Measurements from ENCODE around the gene NTRK2. TPM values are rescaled to one million over a fixed set of nuclear protein-coding genes. Genes with fewer than 3 reads are reported as not detected.

Gene NTRK2
- total RNA-seq, 1 donor from 2014 or later: 4.6 TPM

GRCh38 chr9:84667571-84668195, 1.8 kb upstream of the NTRK2 start:
- Histone ChIP-seq H2AFZ (ENCODE audit: low read depth, low read length) (peak overlapping the region; percentile 86), H3K4me2 (ENCODE audit: low read length) (peak overlapping the region; percentile 97), H3K4me1 (ENCODE audit: insufficient read depth, low read length) (peaks cover 27% of the 10 kb centered on the region), H4K20me1 (ENCODE audit: insufficient read depth, low read length) (no peaks in the 10 kb centered on the region), H3K36me3 (ENCODE audit: insufficient read depth, low read length) (no peaks in the 10 kb centered on the region), H3K9ac (ENCODE audit: low read length) (no peak overlapping the region), H3K4me3 (ENCODE audit: insufficient read depth, low read depth, low read length) (peak overlapping the region; percentile 62), H3K27me3 (ENCODE audit: insufficient read depth, low read length) (peaks cover 32% of the 10 kb centered on the region), H3K79me2 (ENCODE audit: insufficient read depth, low read length) (no peaks in the 10 kb centered on the region), H3K27ac (ENCODE audit: low read depth, low read length) (no peak overlapping the region), H3K9me3 (ENCODE audit: insufficient read depth, low read depth, low read length) (no peaks in the 10 kb centered on the region)
- H3K27me3 Mint-ChIP-seq (ENCODE audit: low read depth, unreplicated experiment): peaks cover 31% of the 10 kb centered on the region
- peaks cover 4% of the 10 kb centered on the region for H3K4me1 Mint-ChIP-seq (ENCODE audit: low read depth, unreplicated experiment)
- DNase-seq (ENCODE audit: low read depth): peak; percentile 37
- TF ChIP-seq EZH2 (IDR thresholded peaks at IDR 0.05; ENCODE audit: insufficient read depth, low read length) (no peak), CTCF (IDR thresholded peaks at IDR 0.05; ENCODE audit: insufficient read depth, low read depth, low read length) (peak; percentile 67)
- no peak overlapping the region for H3K27ac Mint-ChIP-seq (ENCODE audit: unreplicated experiment)
- H3K36me3 Mint-ChIP-seq (ENCODE audit: low read depth, unreplicated experiment): no peaks in the 10 kb centered on the region
- peaks cover 4% of the 10 kb centered on the region for H3K9me3 Mint-ChIP-seq (ENCODE audit: unreplicated experiment)
- peak overlapping the region; percentile 70 for H3K4me3 Mint-ChIP-seq (ENCODE audit: unreplicated experiment)
- no peak for FAIRE-seq

- peak overlapping the region; percentile 88 for H2AFZ ChIP-seq (ENCODE audit: low read depth, low read length)
- no peaks in the 10 kb centered on the region for H3K79me2 ChIP-seq (ENCODE audit: insufficient read depth, low read length)
- H3K27ac Mint-ChIP-seq (ENCODE audit: unreplicated experiment): peak overlapping the region; percentile 49
- peaks cover 32% of the 10 kb centered on the region for H3K27me3 ChIP-seq (ENCODE audit: insufficient read depth, low read length)
- peaks cover 4% of the 10 kb centered on the region for H3K9me3 Mint-ChIP-seq (ENCODE audit: unreplicated experiment)
- peak overlapping the region; percentile 42 for H3K9ac ChIP-seq (ENCODE audit: low read length)
- H3K4me1 Mint-ChIP-seq (ENCODE audit: low read depth, unreplicated experiment): peaks cover 4% of the 10 kb centered on the region
- no peaks in the 10 kb centered on the region for H4K20me1 ChIP-seq (ENCODE audit: insufficient read depth, low read length)
- H3K27me3 Mint-ChIP-seq (ENCODE audit: low read depth, unreplicated experiment): peaks cover 32% of the 10 kb centered on the region
- H3K4me1 ChIP-seq (ENCODE audit: insufficient read depth, low read length): peaks cover 27% of the 10 kb centered on the region
- no peaks in the 10 kb centered on the region for H3K36me3 ChIP-seq (ENCODE audit: insufficient read depth, low read length)
- DNase-seq (ENCODE audit: low read depth) (peak; percentile 43), FAIRE-seq (no peak)
- peak overlapping the region; percentile 62 for H3K4me3 ChIP-seq (ENCODE audit: insufficient read depth, low read depth, low read length)
- H3K4me2 ChIP-seq (ENCODE audit: low read length): peak overlapping the region; percentile 97
- H3K36me3 Mint-ChIP-seq (ENCODE audit: low read depth, unreplicated experiment): no peaks in the 10 kb centered on the region
- no peak for TF ChIP-seq EZH2 (IDR thresholded peaks at IDR 0.05; ENCODE audit: insufficient read depth, low read length)
- TF ChIP-seq CTCF (IDR thresholded peaks at IDR 0.05; ENCODE audit: insufficient read depth, low read depth, low read length): peak; percentile 27
- peak overlapping the region; percentile 89 for H3K4me3 Mint-ChIP-seq (ENCODE audit: unreplicated experiment)
- no peak overlapping the region for H3K27ac ChIP-seq (ENCODE audit: low read depth, low read length)
- H3K9me3 ChIP-seq (ENCODE audit: insufficient read depth, low read depth, low read length): no peaks in the 10 kb centered on the region
Observed at GRCh38 chr9:84668196-84669012, 1.1 kb upstream of the NTRK2 start.

GRCh38 chr9:84669013-84669287, 579 bp upstream of the NTRK2 start:
- no peak overlapping the region for H3K27ac ChIP-seq (ENCODE audit: low read depth, low read length)
- TF ChIP-seq CTCF (IDR thresholded peaks at IDR 0.05; ENCODE audit: insufficient read depth, low read depth, low read length): no peak
- TF ChIP-seq EZH2 (IDR thresholded peaks at IDR 0.05; ENCODE audit: insufficient read depth, low read length): no peak
- peaks cover 36% of the 10 kb centered on the region for H3K27me3 ChIP-seq (ENCODE audit: insufficient read depth, low read length)
- no peak for DNase-seq (ENCODE audit: low read depth)
- H2AFZ ChIP-seq (ENCODE audit: low read depth, low read length): peak overlapping the region; percentile 88
- Mint-ChIP-seq H3K27ac (ENCODE audit: unreplicated experiment) (peak overlapping the region; percentile 49), H3K4me1 (ENCODE audit: low read depth, unreplicated experiment) (peaks cover 4% of the 10 kb centered on the region), H3K36me3 (ENCODE audit: low read depth, unreplicated experiment) (no peaks in the 10 kb centered on the region), H3K27me3 (ENCODE audit: low read depth, unreplicated experiment) (peaks cover 33% of the 10 kb centered on the region), H3K9me3 (ENCODE audit: unreplicated experiment) (peaks cover 4% of the 10 kb centered on the region), H3K4me3 (ENCODE audit: unreplicated experiment) (peak overlapping the region; percentile 89)
- H3K36me3 ChIP-seq (ENCODE audit: insufficient read depth, low read length): no peaks in the 10 kb centered on the region
- no peak for FAIRE-seq
- H3K4me2 ChIP-seq (ENCODE audit: low read length): peak overlapping the region; percentile 97
- no peaks in the 10 kb centered on the region for H4K20me1 ChIP-seq (ENCODE audit: insufficient read depth, low read length)
- H3K9me3 ChIP-seq (ENCODE audit: insufficient read depth, low read depth, low read length): no peaks in the 10 kb centered on the region
- peak overlapping the region; percentile 62 for H3K4me3 ChIP-seq (ENCODE audit: insufficient read depth, low read depth, low read length)
- H3K9ac ChIP-seq (ENCODE audit: low read length): no peak overlapping the region
- H3K79me2 ChIP-seq (ENCODE audit: insufficient read depth, low read length): no peaks in the 10 kb centered on the region
- H3K4me1 ChIP-seq (ENCODE audit: insufficient read depth, low read length): peaks cover 27% of the 10 kb centered on the region
